ENCODE measurements around the gene IRF6.

Gene IRF6

GRCh38 chr1:209785592-209785991, 20.4 kb downstream of the IRF6 start:
- no peak for DNase-seq (ENCODE audit: low read depth in 2 of 2)
- TF ChIP-seq CTCF (IDR thresholded peaks at IDR 0.05; ENCODE audit: low read depth, low read length) = no peak
- H3K4me3 ChIP-seq (replicated peaks in 1 of 2; ENCODE audit: low read depth in 2 of 2, low read length in 2 of 2) = no peak overlapping the region

- peak within 1 kb of the TSS; percentile 76 to 87 for H3K4me3 ChIP-seq (replicated peaks in 1 of 2; ENCODE audit: low read depth in 2 of 2, low read length in 2 of 2)
- TF ChIP-seq CTCF (IDR thresholded peaks at IDR 0.05; ENCODE audit: low read depth, low read length) = no peak
- peak; percentile 98 for DNase-seq (ENCODE audit: low read depth in 2 of 2)
These were observed 21.4 kb downstream of the IRF6 start, which contains the start of gene C1orf74 for GRCh38 chr1:209784265-209785169. Gene C1orf74 (minus strand): TSS chr1:209784559. CDS start chr1:209783634, 925 bp downstream.

- no peak for DNase-seq (ENCODE audit: low read depth in 2 of 2)
- TF ChIP-seq CTCF (IDR thresholded peaks at IDR 0.05; ENCODE audit: low read depth, low read length) = no peak
- H3K4me3 ChIP-seq (replicated peaks in 1 of 2; ENCODE audit: low read depth in 2 of 2, low read length in 2 of 2) = peak overlapping the region in 1 of 2 donors; percentile 87
These were observed 22.6 kb downstream of the IRF6 start for GRCh38 chr1:209783386-209783785.

GRCh38 chr1:209780268-209780667, 25.7 kb downstream of the IRF6 start:
- H3K4me3 ChIP-seq (replicated peaks in 1 of 2; ENCODE audit: low read depth in 2 of 2, low read length in 2 of 2) = no peak overlapping the region
- no peak for TF ChIP-seq CTCF (IDR thresholded peaks at IDR 0.05; ENCODE audit: low read depth, low read length)
- no peak for DNase-seq (ENCODE audit: low read depth in 2 of 2)

GRCh38 chr1:209778102-209778501, 27.8 kb downstream of the IRF6 start:
- H3K4me3 ChIP-seq (replicated peaks in 1 of 2; ENCODE audit: low read depth in 2 of 2, low read length in 2 of 2) = no peak overlapping the region
- TF ChIP-seq CTCF (IDR thresholded peaks at IDR 0.05; ENCODE audit: low read depth, low read length) = no peak
- no peak for DNase-seq (ENCODE audit: low read depth in 2 of 2)

GRCh38 chr1:209777587-209777986, 28.4 kb downstream of the IRF6 start:
- no peak for TF ChIP-seq CTCF (IDR thresholded peaks at IDR 0.05; ENCODE audit: low read depth, low read length)
- no peak overlapping the region for H3K4me3 ChIP-seq (replicated peaks in 1 of 2; ENCODE audit: low read depth in 2 of 2, low read length in 2 of 2)
- DNase-seq (ENCODE audit: low read depth in 2 of 2) = no peak
